ENCODE data around the gene C1orf53. TPM values are rescaled to one million over a fixed set of nuclear protein-coding genes. Genes with fewer than 3 reads are reported as not detected.

C1orf53 gene
- total and polyA plus RNA-seq, 8 donors, result 0.60 to 6.7 (median 2.6) TPM

DNA sequence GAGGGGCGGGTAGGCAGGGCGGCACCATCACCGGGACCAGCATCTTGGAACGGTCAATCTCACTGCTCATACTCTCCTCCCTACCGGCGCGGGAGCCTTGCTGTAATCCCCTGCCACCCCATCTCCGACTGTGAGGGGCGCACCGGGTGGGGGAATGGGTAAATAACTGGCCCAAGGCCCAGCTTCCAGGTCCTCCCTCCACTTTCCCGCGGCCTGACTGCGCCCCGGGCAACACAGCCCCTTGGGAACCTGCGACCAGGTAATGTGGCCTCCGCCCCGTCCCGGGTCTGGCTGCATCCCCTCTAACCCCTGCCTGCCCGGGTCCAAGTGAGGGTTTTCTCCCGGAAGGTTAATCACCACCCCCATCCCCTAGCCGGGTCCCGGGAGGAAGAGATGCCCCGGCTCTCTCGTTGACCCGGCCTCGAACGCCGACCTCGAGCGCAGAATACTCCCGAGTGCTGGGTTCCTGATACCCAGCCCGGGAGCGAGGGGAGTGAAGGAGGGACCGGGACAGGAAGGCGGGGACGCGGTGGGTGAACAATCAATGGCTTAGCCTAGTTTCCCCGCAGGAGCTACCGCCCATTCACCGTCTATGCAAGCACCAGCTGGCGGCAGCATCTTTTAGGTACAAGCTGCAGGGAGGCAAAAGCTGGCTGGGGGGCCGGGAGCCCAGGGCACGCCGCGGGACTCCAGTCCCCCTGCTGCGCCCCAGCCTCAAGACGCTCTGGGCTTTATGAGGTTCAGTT, 8.9 kb downstream of the C1orf53 start:
- TF ChIP-seq, protein P1, sequence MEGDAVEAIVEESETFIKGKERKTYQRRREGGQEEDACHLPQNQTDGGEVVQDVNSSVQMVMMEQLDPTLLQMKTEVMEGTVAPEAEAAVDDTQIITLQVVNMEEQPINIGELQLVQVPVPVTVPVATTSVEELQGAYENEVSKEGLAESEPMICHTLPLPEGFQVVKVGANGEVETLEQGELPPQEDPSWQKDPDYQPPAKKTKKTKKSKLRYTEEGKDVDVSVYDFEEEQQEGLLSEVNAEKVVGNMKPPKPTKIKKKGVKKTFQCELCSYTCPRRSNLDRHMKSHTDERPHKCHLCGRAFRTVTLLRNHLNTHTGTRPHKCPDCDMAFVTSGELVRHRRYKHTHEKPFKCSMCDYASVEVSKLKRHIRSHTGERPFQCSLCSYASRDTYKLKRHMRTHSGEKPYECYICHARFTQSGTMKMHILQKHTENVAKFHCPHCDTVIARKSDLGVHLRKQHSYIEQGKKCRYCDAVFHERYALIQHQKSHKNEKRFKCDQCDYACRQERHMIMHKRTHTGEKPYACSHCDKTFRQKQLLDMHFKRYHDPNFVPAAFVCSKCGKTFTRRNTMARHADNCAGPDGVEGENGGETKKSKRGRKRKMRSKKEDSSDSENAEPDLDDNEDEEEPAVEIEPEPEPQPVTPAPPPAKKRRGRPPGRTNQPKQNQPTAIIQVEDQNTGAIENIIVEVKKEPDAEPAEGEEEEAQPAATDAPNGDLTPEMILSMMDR (IDR thresholded peaks at IDR 0.05), result no peak
- peaks cover 0 to 24% (median 19%) of the 10 kb centered on the region in 3 donors for H3K4me1 ChIP-seq
- peaks cover 2 to 64% (median 21%) of the 10 kb centered on the region in 4 donors for H3K27me3 ChIP-seq
- FAIRE-seq (no peak), DNase-seq (peak in 2 of 6 donors; percentile 59 to 74), ATAC-seq (peak; percentile 15 to 28 (median 24))
- H3K36me3 ChIP-seq, result no peaks in the 10 kb centered on the region
- 1 to 2% methylated on average over 38 to 47 of the region's 47 CpGs for WGBS, 2 donors
- H3K9me3 ChIP-seq, result no peaks in the 10 kb centered on the region
- H3K27ac ChIP-seq, result no peak overlapping the region
- H3K4me3 ChIP-seq, result peak overlapping the region in 2 of 4 donors; percentile 6 to 30
- intact Hi-C loops (cut with DNase I), result no loop called here

DNA sequence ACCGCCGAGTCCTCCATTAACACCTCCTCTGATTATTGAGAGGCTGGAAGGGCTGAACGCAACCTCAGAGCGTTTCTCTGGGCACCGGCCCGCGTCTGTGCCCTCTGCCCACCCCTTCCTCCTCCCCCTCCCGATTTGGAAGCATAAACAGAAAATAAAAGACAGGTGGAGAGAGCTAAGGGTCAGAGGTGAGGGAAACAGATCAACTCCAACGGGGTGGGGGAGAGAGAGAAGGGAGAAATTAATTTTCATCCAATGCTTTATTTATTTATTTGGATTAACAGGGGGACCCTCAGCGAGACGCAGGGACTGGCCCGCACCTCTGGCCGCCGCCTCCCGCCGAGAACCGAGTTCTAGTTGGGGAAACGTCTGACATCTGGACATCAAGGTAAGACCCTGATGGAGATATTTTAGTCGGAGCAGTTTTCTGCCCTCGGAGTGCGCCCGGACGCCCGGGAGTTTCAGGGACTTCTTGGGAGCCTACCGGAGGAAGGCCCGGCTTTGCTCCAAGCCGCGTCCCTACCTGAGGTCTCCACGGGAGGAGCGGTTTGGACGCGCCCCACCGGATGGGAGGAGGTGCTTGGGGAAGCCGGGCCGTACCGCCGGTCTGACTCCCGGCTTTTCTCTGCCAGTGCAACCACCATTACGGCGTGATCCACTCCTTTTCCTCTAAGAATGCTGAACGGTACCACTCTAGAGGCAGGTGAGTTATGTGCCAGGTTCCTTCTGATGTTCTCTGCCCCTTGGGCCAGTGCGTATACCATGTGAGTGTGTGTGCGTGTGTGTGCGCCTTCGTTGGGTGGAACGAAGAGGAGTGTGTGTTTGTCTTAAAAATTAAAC, 9.6 kb downstream of the C1orf53 start:
- peaks cover 0 to 26% (median 19%) of the 10 kb centered on the region in 3 donors for H3K4me1 ChIP-seq
- WGBS, 2 donors, result 2% methylated on average over 46 of the region's 46 CpGs
- H3K9me3 ChIP-seq, result no peaks in the 10 kb centered on the region
- FAIRE-seq (no peak), DNase-seq (peak in 1 of 6 donors; percentile 56), ATAC-seq (peak in 3 of 4 donors; percentile 6 to 26 (median 26))
- TF ChIP-seq, protein P1 (IDR thresholded peaks at IDR 0.05), result no peak
- intact Hi-C loops (cut with DNase I), result no loop called here
- H3K36me3 ChIP-seq, result no peaks in the 10 kb centered on the region
- peaks cover 6 to 71% (median 22%) of the 10 kb centered on the region in 4 donors for H3K27me3 ChIP-seq
- peak overlapping the region in 2 of 4 donors; percentile 6 to 30 for H3K4me3 ChIP-seq
- H3K27ac ChIP-seq, result no peak overlapping the region

DNA sequence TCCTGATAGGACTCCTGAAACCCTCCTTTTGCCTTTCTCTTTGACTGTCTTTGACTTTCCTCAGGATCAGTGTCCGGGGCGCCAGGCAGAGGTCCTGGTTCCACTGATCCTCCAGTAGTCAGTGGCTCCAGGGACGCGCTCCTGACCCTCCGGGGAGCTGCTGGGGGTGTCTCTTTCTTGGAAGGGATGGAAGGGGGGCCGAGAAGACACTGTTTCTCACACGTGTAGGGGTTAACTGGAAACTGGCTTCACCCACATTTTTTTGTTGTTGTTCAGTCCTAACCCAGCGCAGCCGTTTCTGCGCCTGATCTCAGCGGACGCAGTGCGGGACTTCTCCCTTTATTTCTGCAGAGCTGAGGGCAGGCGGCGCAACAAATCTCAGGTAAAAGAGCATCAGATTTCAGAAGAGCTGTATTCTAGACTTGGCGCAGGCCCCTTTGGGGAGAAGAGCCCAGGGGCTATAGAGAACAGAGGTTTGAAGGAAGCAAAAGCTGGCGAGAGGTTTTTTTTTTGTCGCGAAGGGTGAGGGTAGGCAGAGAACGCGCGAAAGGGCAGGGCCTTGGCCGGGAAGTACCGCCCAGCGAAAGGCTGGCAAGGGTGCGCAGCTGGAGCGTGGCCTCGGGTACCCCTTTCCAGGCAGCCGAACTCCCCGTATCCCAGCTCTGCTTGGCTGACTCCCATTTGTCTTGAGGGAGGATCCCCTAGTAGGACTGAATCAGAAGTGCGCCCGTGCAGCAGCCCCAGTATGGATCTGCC, 10.5 kb downstream of the C1orf53 start:
- WGBS, 2 donors, result 10 to 14% methylated on average over 31 to 32 of the region's 32 CpGs
- H3K4me1 ChIP-seq, result peaks cover 0 to 26% (median 19%) of the 10 kb centered on the region in 3 donors
- no peaks in the 10 kb centered on the region for H3K36me3 ChIP-seq
- H3K4me3 ChIP-seq, result peak overlapping the region in 1 of 4 donors; percentile 30
- ATAC-seq, result no peak
- peak in 1 of 6 donors; percentile 55 for DNase-seq
- no peak overlapping the region for H3K27ac ChIP-seq
- TF ChIP-seq, protein P1 (IDR thresholded peaks at IDR 0.05), result no peak
- H3K9me3 ChIP-seq, result no peaks in the 10 kb centered on the region
- no peak for FAIRE-seq
- peaks cover 6 to 78% (median 22%) of the 10 kb centered on the region in 4 donors for H3K27me3 ChIP-seq
- intact Hi-C loops (cut with DNase I), result no loop called here

DNA sequence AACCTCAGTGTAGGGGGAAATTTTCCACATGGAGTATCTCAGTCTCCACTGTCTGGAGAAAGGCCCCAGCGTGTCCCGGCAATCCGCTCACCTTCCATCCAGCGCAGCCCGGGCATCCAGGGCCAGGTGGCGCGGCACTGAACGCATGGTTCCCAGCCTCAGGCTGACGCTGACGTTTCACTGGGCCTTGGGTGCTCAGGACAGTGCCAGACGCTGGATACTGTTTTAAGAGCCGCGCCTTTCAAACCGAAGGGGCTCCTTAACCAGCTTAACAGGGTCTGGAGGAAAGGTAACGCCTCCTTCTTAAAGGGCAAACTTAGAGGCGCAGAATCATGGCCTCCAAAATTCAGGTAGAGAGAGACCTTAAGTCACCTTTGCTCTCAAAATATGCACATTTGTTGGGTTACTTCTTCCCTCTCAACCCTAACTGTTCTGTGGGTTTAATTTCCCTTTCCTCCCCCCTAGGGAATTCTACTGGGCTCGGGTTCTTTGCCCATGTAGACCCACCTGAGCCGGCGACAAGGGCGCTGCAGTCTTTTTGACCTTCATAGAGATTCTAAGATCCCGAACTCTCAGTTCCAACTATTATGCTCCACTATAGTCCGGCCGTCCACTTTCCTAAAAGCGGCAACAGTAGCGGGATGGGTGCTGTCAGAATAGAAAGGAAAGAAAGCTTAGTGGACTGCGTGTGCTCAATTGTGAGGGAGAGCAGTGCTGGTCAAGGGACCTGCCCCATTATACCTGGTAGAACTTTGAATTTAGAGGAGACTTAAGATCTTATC, 11.3 kb downstream of the C1orf53 start:
- no peak for FAIRE-seq
- WGBS, 2 donors, result 37 to 38% methylated on average over 26 of the region's 26 CpGs

More for the DNA sequence above, 11.3 kb downstream of the C1orf53 start:
- Histone ChIP-seq H3K4me3 (peak overlapping the region in 1 of 4 donors; percentile 3), H3K4me1 (peaks cover 0 to 26% (median 19%) of the 10 kb centered on the region in 3 donors), H3K27me3 (peaks cover 6 to 78% (median 21%) of the 10 kb centered on the region in 4 donors), H3K9me3 (no peaks in the 10 kb centered on the region), H3K27ac (no peak overlapping the region), H3K36me3 (no peaks in the 10 kb centered on the region)
- ATAC-seq (no peak), DNase-seq (no peak)
- intact Hi-C loops (cut with DNase I), result no loop called here
- TF ChIP-seq, protein P1 (IDR thresholded peaks at IDR 0.05), result no peak

Data from pancreas (tissue), 10 donors.